HepG2 (cell line): ENCODE data around the gene CCDC136. TPM values are rescaled to one million over a fixed set of nuclear protein-coding genes. Genes with fewer than 3 reads are reported as not detected.

Experiments used
- ATAC-seq: fragments of 200-7000 bp; cut with Tn5 transposase; 3 replicates; pipeline ENCODE4 v1.9.1; 2020; ENCODE audit warnings: mild to moderate bottlenecking, moderate library complexity
- BruUV-seq: library from RNA; stranded (reverse); fragments of 400-500 nt; replicated peaks from 2 replicates; lab custom pipeline; 2021; lab: Mats Ljungman, UMichigan
- CTCF ChIA-PET: fragments of 300-600 bp; formaldehyde crosslinking; extraction: SDS; loops from one replicate; lab custom pipeline; 2021; ENCODE audit warnings: low total read pairs, inconsistent platforms, low intra/inter-chr PET ratio; lab: Yijun Ruan, JAX
- POLR2A ChIA-PET: fragments of 350-600 bp; sonication (Branson Sonifier 250); formaldehyde crosslinking; loops from one replicate; lab custom pipeline; 2020; ENCODE audit warnings: antibody characterized with exemption, inconsistent platforms; lab: Yijun Ruan, JAX
- DNase-seq: peaks from one replicate; pipeline ENCODE4 v3.0.0-alpha.2; 2015; ENCODE audit warnings: low spot score
- FAIRE-seq: peaks from 3 replicates; lab custom pipeline; 2011; peaks lifted over from hg19 to GRCh38; lab: Jason Lieb, UNC
- H2AFZ ChIP-seq: one replicate; pipeline ENCODE4 v1.6.1; 2011; ENCODE audit warnings: low read length, inconsistent platforms
- H3K27ac ChIP-seq: fragments of 300-600 bp; 3 replicates; pipeline ENCODE4 v1.8.0; 2011; ENCODE audit warnings: mixed run types, mild to moderate bottlenecking, mixed read lengths, low read length, inconsistent platforms; ENCODE audit not compliant: insufficient read depth; ENCODE audit errors: extremely low read length
- H3K27me3 ChIP-seq, 2 experiments: fragments of 200-600 bp in 1 of 2; 2 replicates in 1 of 2; 3 replicates in 1 of 2; pipeline versions ENCODE4 v1.6.0 to v1.8.0; 2011; ENCODE audit warnings: low read length in 2 of 2, mild to moderate bottlenecking in 2 of 2, moderate library complexity in 2 of 2, inconsistent platforms in 1 of 2; ENCODE audit not compliant: insufficient read depth in 2 of 2, control insufficient read depth in 1 of 2
- H3K36me3 ChIP-seq, 2 experiments: fragments of 200-600 bp in 1 of 2; replicated peaks in 1 of 2; 2 replicates in 1 of 2; 3 replicates in 1 of 2; pipeline versions ENCODE4 v1.5.1 to v1.8.0; 2011; ENCODE audit warnings: low read length in 2 of 2, inconsistent platforms in 1 of 2; ENCODE audit not compliant: insufficient read depth in 2 of 2, control insufficient read depth in 1 of 2
- H3K4me1 ChIP-seq: 2 replicates; pipeline ENCODE4 v1.5.1; 2012; ENCODE audit warnings: low read length, inconsistent platforms; ENCODE audit not compliant: insufficient read depth
- H3K4me2 ChIP-seq: 2 replicates; pipeline ENCODE4 v1.6.0; 2011; ENCODE audit warnings: low read depth, low read length, inconsistent platforms
- H3K4me3 ChIP-seq, 3 experiments: fragments of 200-600 bp in 1 of 3; sonication (generic), shearing (Covaris generic) in 1 of 3; replicated peaks in 1 of 3; 2 replicates each; pipeline ENCODE4 v1.5.1; 2011 to 2016; ENCODE audit warnings: low read length in 3 of 3, inconsistent platforms in 2 of 3, low read depth in 2 of 3, mild to moderate bottlenecking in 2 of 3, control low read depth in 1 of 3, mixed read lengths in 1 of 3; ENCODE audit not compliant: insufficient read depth in 1 of 3
- H3K79me2 ChIP-seq: one replicate; pipeline ENCODE4 v1.6.1; 2011; ENCODE audit warnings: low read length, inconsistent platforms; ENCODE audit not compliant: insufficient read depth
- H3K9ac ChIP-seq: 2 replicates; pipeline ENCODE4 v1.6.0; 2011; ENCODE audit warnings: mild to moderate bottlenecking, low read depth, low read length, inconsistent platforms; ENCODE audit not compliant: insufficient read depth
- H3K9me3 ChIP-seq: 2 replicates; pipeline ENCODE4 v1.5.1; 2012; ENCODE audit warnings: mild to moderate bottlenecking, low read length
- H4K20me1 ChIP-seq: 2 replicates; pipeline ENCODE4 v1.6.0; 2011; ENCODE audit warnings: inconsistent platforms, mild to moderate bottlenecking, low read length, moderate library complexity; ENCODE audit not compliant: insufficient read depth
- EED ChIP-seq: sonication (generic); formaldehyde crosslinking; IDR thresholded peaks from 2 replicates; pipeline ENCODE4 v1.5.0; 2020; ENCODE audit warnings: mild to moderate bottlenecking, missing genetic modification reagents
- GATA4 ChIP-seq: sonication (generic); IDR thresholded peaks from 2 replicates; pipeline ENCODE4 v1.6.1; 2016; ENCODE audit warnings: antibody characterized with exemption, low read depth, borderline replicate concordance
- HOXA9 ChIP-seq: sonication (generic); formaldehyde crosslinking; IDR thresholded peaks from 2 replicates; pipeline ENCODE4 v1.8.1; 2022; ENCODE audit warnings: missing genetic modification reagents, mild to moderate bottlenecking, moderate library complexity, borderline replicate concordance
- MLLT10 ChIP-seq: sonication (generic); formaldehyde crosslinking; IDR thresholded peaks from 2 replicates; pipeline ENCODE4 v1.4.0; 2020; ENCODE audit warnings: missing genetic modification reagents
- ZNF598 ChIP-seq: sonication (generic); formaldehyde crosslinking; IDR thresholded peaks from 2 replicates; pipeline ENCODE4 v1.5.1; 2020; ENCODE audit warnings: mild to moderate bottlenecking, missing genetic modification reagents, borderline replicate concordance
- WGBS: methylation state at CpG from one replicate; pipeline ENCODE4 v1.1.6; 2017; ENCODE audit warnings: low lambda C conversion rate; 5-methylcytosine and 5-hydroxymethylcytosine counted together
- in situ Hi-C: cut with HindIII; loops from 2 replicates; pipeline ENCODE4 v1.10.0; 2017; ENCODE audit warnings: low pct_unique_long_range_greater_than_20kb; ENCODE audit not compliant: extremely low pct_ligation_motif_present
- intact Hi-C: fragments of 100-400 bp; cut with micrococcal nuclease; formaldehyde crosslinking; loops from one replicate; pipeline ENCODE4 v1.10.0; 2022; ENCODE audit not compliant: unreplicated experiment
- polyA plus RNA-seq, 8 experiments: library from polyadenylated mRNA; depleted of rRNA in 3 of 8; stranded (reverse) in 7 of 8; unstranded in 1 of 8; fragments of >200 nt; fragmentation: Illumina TruSeq in 4 of 8; extraction: Trizol in 4 of 8; gene quantifications; 2 replicates each; pipeline versions ENCODE4 v1.2.1 to v1.2.3, GENCODE V29; 2011 to 2016; ENCODE audit warnings: low read depth in 4 of 8, missing spikeins in 1 of 8, mixed read lengths in 1 of 8; ENCODE audit not compliant: insufficient read depth in 1 of 8
- small RNA-seq, 3 experiments: library from RNA; depleted of rRNA; stranded (forward); fragments of <200 nt; gene quantifications; one replicate each; pipeline ENCODE3, GENCODE V24; 2012; ENCODE audit warnings: low read depth in 2 of 3, low replicate concordance in 1 of 3; ENCODE audit not compliant: insufficient read length in 3 of 3, insufficient read depth in 2 of 3
- total RNA-seq, 5 experiments: library from RNA; depleted of rRNA; stranded (reverse); fragments of >200 nt; fragmentation: Illumina TruSeq; extraction: Trizol; gene quantifications; 2 replicates each; pipeline ENCODE4 v1.2.3, GENCODE V29; 2016; ENCODE audit warnings: low read depth in 1 of 5
- TF ChIP-seq, protein P1 (sequence below): sonication (generic); formaldehyde crosslinking; IDR thresholded peaks from 2 replicates; pipeline ENCODE4 v1.5.0; 2020; ENCODE audit warnings: mild to moderate bottlenecking, missing genetic modification reagents, borderline replicate concordance

CCDC136 gene
- total and polyA plus RNA-seq, 2 of the 13 experiments (the other 11 are each of a cell fraction or from before 2014, with no cell fraction given), result 0.04 to 0.38 TPM

DNA sequence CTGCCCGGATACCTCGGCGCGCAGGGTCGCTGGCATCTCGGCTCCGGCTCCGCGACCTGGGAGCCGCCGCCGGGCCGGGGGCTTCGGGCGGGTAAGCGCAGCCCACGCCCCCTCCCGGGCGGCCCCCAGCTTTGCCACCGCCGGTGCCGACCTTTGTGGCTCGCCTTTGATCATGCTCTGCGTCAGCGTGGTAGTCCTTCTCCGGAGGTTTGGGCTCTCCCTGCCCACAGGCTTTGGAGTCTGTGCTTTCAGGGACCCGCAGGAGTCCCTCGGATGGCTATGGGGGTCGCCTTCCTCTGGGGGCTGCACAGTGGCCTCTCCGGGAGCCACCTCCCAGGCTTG, 78.1 kb downstream of the CCDC136 start (continued):
- TF ChIP-seq MLLT10 (CRISPR knock-in tag), result no peak
- TF ChIP-seq, protein P1, sequence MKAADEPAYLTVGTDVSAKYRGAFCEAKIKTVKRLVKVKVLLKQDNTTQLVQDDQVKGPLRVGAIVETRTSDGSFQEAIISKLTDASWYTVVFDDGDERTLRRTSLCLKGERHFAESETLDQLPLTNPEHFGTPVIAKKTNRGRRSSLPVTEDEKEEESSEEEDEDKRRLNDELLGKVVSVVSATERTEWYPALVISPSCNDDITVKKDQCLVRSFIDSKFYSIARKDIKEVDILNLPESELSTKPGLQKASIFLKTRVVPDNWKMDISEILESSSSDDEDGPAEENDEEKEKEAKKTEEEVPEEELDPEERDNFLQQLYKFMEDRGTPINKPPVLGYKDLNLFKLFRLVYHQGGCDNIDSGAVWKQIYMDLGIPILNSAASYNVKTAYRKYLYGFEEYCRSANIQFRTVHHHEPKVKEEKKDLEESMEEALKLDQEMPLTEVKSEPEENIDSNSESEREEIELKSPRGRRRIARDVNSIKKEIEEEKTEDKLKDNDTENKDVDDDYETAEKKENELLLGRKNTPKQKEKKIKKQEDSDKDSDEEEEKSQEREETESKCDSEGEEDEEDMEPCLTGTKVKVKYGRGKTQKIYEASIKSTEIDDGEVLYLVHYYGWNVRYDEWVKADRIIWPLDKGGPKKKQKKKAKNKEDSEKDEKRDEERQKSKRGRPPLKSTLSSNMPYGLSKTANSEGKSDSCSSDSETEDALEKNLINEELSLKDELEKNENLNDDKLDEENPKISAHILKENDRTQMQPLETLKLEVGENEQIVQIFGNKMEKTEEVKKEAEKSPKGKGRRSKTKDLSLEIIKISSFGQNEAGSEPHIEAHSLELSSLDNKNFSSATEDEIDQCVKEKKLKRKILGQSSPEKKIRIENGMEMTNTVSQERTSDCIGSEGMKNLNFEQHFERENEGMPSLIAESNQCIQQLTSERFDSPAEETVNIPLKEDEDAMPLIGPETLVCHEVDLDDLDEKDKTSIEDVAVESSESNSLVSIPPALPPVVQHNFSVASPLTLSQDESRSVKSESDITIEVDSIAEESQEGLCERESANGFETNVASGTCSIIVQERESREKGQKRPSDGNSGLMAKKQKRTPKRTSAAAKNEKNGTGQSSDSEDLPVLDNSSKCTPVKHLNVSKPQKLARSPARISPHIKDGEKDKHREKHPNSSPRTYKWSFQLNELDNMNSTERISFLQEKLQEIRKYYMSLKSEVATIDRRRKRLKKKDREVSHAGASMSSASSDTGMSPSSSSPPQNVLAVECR (CRISPR knock-in tag), result no peak
- TF ChIP-seq, all 625 proteins: peak for 3

- POLR2A ChIA-PET, result no interaction called here
- Histone ChIP-seq H3K4me2 (no peak overlapping the region), H4K20me1 (no peaks in the 10 kb centered on the region), H3K36me3 (no peaks in the 10 kb centered on the region), H3K4me3 (no peak overlapping the region), H3K27me3 (peaks cover 3 to 12% of the 10 kb centered on the region in 2 experiments; a peak in 4 of 5 replicates), H2AFZ (no peak overlapping the region), H3K9me3 (no peaks in the 10 kb centered on the region), H3K27ac (no peak overlapping the region), H3K79me2 (no peaks in the 10 kb centered on the region), H3K9ac (no peak overlapping the region), H3K4me1 (peaks cover 52% of the 10 kb centered on the region)
- intact Hi-C loops (loop anchor here (5.0 kb wide), 1 partner anchor 34 kb away; no protein-coding TSS in a partner anchor), in situ Hi-C loops (no loop called here)
- BruUV-seq, result no TSS peak
- FAIRE-seq, result no peak
- TF ChIP-seq EED (CRISPR knock-in tag) (no peak), GATA4 (no peak), ZNF598 (CRISPR knock-in tag) (no peak), HOXA9 (no peak)
- CTCF ChIA-PET, result no interaction called here
- WGBS, result 66% methylated on average over 4 of the region's 5 CpGs
- DNase-seq, result no peak
- no peak for ATAC-seq
Measured at GRCh38 chr7:128871050-128871449, 79.3 kb downstream of the CCDC136 start.

Small RNA genes lying within 50 kb of the gene (small RNA-seq; reads per million reads assigned to genes)
- gene RN7SL81P, result 0 reads per million in 3 experiments

Other genes starting within 250 kb of the CCDC136 start
- not detected in 2 replicates for gene GARIN1A, start 119.7 kb upstream of the CCDC136 start, total RNA-seq (2016; rRNA removed; fragmentation: Illumina TruSeq; extraction: Trizol)
- gene GARIN1A, start 119.7 kb upstream of the CCDC136 start, polyA plus RNA-seq (2011; rRNA removed), result 0.09 and 0.12 TPM in 2 replicates
- gene CALU, start 52.6 kb upstream of the CCDC136 start, total RNA-seq (2016; rRNA removed; fragmentation: Illumina TruSeq; extraction: Trizol), result 142 and 252 TPM in 2 replicates
- 136 and 198 TPM in 2 replicates for gene CALU, start 52.6 kb upstream of the CCDC136 start, polyA plus RNA-seq (2011; rRNA removed)
- not detected in 2 replicates for gene OPN1SW, start 16.2 kb upstream of the CCDC136 start, total RNA-seq (2016; rRNA removed; fragmentation: Illumina TruSeq; extraction: Trizol)
- gene OPN1SW, start 16.2 kb upstream of the CCDC136 start, polyA plus RNA-seq (2011; rRNA removed), result not detected in 2 replicates
- gene FLNC, start 38.4 kb downstream of the CCDC136 start, total RNA-seq (2016; rRNA removed; fragmentation: Illumina TruSeq; extraction: Trizol), result 0.01 and 0.02 TPM in 2 replicates
- 0.01 TPM in 1 of 2 replicates, not detected in the other for gene FLNC, start 38.4 kb downstream of the CCDC136 start, polyA plus RNA-seq (2011; rRNA removed)
- 87.2 and 107 TPM in 2 replicates for gene ATP6V1F, start 70.9 kb downstream of the CCDC136 start, total RNA-seq (2016; rRNA removed; fragmentation: Illumina TruSeq; extraction: Trizol)
- gene ATP6V1F, start 70.9 kb downstream of the CCDC136 start, polyA plus RNA-seq (2011; rRNA removed), result 132 and 144 TPM in 2 replicates
- gene KCP, start 118.7 kb downstream of the CCDC136 start, total RNA-seq (2016; rRNA removed; fragmentation: Illumina TruSeq; extraction: Trizol), result 0.22 and 1.0 TPM in 2 replicates
- 0.37 and 0.46 TPM in 2 replicates for gene KCP, start 118.7 kb downstream of the CCDC136 start, polyA plus RNA-seq (2011; rRNA removed)
- 2.0 and 2.9 TPM in 2 replicates for gene IRF5, start 146.0 kb downstream of the CCDC136 start, total RNA-seq (2016; rRNA removed; fragmentation: Illumina TruSeq; extraction: Trizol)
- 2.0 and 2.4 TPM in 2 replicates for gene IRF5, start 146.0 kb downstream of the CCDC136 start, polyA plus RNA-seq (2011; rRNA removed)